ENCODE measurements around the gene ITGB6. TPM values are rescaled to one million over a fixed set of nuclear protein-coding genes. Genes with fewer than 3 reads are reported as not detected.

Gene ITGB6
- total RNA-seq, 4 donors from 2014 or later, result 11.1 to 17.2 (median 13.4) TPM

- no peaks in the 10 kb centered on the region for H3K4me1 ChIP-seq
- DNase-seq, result no peak
- no peaks in the 10 kb centered on the region for H3K27me3 ChIP-seq
- H3K27ac ChIP-seq, result no peak overlapping the region
- H3K4me3 ChIP-seq (replicated peaks in 1 of 3), result no peak overlapping the region
- H3K36me3 ChIP-seq, result no peaks in the 10 kb centered on the region
- intact Hi-C loops (cut with DNase I), result no loop called here
- 98% methylated on average over 1 of the region's 1 CpG for WGBS, 2 donors
- H3K9me3 ChIP-seq, result no peaks in the 10 kb centered on the region
- TF ChIP-seq, protein P1, sequence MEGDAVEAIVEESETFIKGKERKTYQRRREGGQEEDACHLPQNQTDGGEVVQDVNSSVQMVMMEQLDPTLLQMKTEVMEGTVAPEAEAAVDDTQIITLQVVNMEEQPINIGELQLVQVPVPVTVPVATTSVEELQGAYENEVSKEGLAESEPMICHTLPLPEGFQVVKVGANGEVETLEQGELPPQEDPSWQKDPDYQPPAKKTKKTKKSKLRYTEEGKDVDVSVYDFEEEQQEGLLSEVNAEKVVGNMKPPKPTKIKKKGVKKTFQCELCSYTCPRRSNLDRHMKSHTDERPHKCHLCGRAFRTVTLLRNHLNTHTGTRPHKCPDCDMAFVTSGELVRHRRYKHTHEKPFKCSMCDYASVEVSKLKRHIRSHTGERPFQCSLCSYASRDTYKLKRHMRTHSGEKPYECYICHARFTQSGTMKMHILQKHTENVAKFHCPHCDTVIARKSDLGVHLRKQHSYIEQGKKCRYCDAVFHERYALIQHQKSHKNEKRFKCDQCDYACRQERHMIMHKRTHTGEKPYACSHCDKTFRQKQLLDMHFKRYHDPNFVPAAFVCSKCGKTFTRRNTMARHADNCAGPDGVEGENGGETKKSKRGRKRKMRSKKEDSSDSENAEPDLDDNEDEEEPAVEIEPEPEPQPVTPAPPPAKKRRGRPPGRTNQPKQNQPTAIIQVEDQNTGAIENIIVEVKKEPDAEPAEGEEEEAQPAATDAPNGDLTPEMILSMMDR (IDR thresholded peaks at IDR 0.05), result no peak
- no peak for TF ChIP-seq POLR2A (IDR thresholded peaks at IDR 0.05)
These were observed 61.7 kb downstream of the ITGB6 start for GRCh38 chr2:160138406-160138805.

GRCh38 chr2:160137464-160137863 lies 62.6 kb downstream of the ITGB6 start:
- TF ChIP-seq, protein P1 (IDR thresholded peaks at IDR 0.05), result no peak
- TF ChIP-seq POLR2A (IDR thresholded peaks at IDR 0.05), result no peak
- H3K27me3 ChIP-seq, result no peaks in the 10 kb centered on the region
- H3K4me3 ChIP-seq (replicated peaks in 1 of 3), result no peak overlapping the region
- no peaks in the 10 kb centered on the region for H3K36me3 ChIP-seq
- no peak overlapping the region for H3K27ac ChIP-seq
- WGBS, 2 donors, result 86 to 95% methylated on average over 5 to 8 of the region's 8 CpGs
- intact Hi-C loops (cut with DNase I), result no loop called here
- DNase-seq, result no peak
- no peaks in the 10 kb centered on the region for H3K4me1 ChIP-seq
- H3K9me3 ChIP-seq, result no peaks in the 10 kb centered on the region

GRCh38 chr2:160132761-160133160 lies 67.3 kb downstream of the ITGB6 start:
- Histone ChIP-seq H3K36me3 (no peaks in the 10 kb centered on the region), H3K4me1 (no peaks in the 10 kb centered on the region), H3K27me3 (no peaks in the 10 kb centered on the region), H3K4me3 (replicated peaks in 1 of 3) (no peak overlapping the region), H3K9me3 (no peaks in the 10 kb centered on the region), H3K27ac (no peak overlapping the region)
- no peak for TF ChIP-seq POLR2A (IDR thresholded peaks at IDR 0.05)
- TF ChIP-seq, protein P1 (IDR thresholded peaks at IDR 0.05), result no peak
- 95 to 96% methylated on average over 3 of the region's 3 CpGs for WGBS, 2 donors
- intact Hi-C loops (cut with DNase I), result no loop called here
- DNase-seq, result no peak

DNA sequence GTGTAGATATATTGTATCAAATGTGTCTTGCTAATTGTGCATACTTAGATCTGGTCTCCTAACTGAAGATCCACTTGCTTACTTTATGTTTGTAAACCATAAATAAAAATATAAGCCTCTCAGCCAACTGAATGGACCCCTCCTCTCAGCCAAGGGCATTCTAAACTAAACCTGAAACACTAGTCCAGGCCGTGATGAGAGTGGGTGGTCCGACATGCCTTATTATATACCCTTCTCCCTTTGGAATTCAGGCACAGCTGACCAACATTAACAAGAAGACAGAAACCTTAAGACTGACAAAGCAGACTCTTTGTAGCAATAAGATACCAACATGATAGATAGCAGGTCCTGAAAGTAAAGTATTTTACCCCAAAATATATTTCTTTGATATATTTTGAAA lies 73.3 kb downstream of the ITGB6 start:
- intact Hi-C loops (cut with DNase I), result no loop called here
- 78 to 87% methylated on average over 2 of the region's 2 CpGs for WGBS, 2 donors
- no peak overlapping the region for H3K4me3 ChIP-seq (replicated peaks in 1 of 3)

GRCh38 chr2:160126315-160126714 lies 73.8 kb downstream of the ITGB6 start:
- no peak for DNase-seq

More for the DNA sequence above, 73.3 kb downstream of the ITGB6 start:
- H3K36me3 ChIP-seq, result no peaks in the 10 kb centered on the region
- H3K27ac ChIP-seq, result no peak overlapping the region
- DNase-seq, result no peak
- no peaks in the 10 kb centered on the region for H3K9me3 ChIP-seq
- H3K27me3 ChIP-seq, result no peaks in the 10 kb centered on the region
- no peak for TF ChIP-seq POLR2A (IDR thresholded peaks at IDR 0.05)
- TF ChIP-seq, protein P1 (IDR thresholded peaks at IDR 0.05), result no peak
- H3K4me1 ChIP-seq, result peaks cover 0 to 4% of the 10 kb centered on the region in 2 donors

More at GRCh38 chr2:160126315-160126714, 73.8 kb downstream of the ITGB6 start:
- Histone ChIP-seq H3K27me3 (no peaks in the 10 kb centered on the region), H3K4me1 (peaks cover 0 to 4% of the 10 kb centered on the region in 2 donors), H3K4me3 (replicated peaks in 1 of 3) (no peak overlapping the region), H3K36me3 (no peaks in the 10 kb centered on the region), H3K27ac (no peak overlapping the region), H3K9me3 (no peaks in the 10 kb centered on the region)
- TF ChIP-seq, protein P1 (IDR thresholded peaks at IDR 0.05), result no peak
- TF ChIP-seq POLR2A (IDR thresholded peaks at IDR 0.05), result no peak
- WGBS, 2 donors, result 82 to 91% methylated on average over 12 of the region's 12 CpGs
- intact Hi-C loops (cut with DNase I), result no loop called here

Data from thyroid gland (tissue), 4 donors.